Thyroid gland (tissue), 4 donors: ENCODE results near the gene MAD1L1.

ENCODE experiments used
- CTCF ChIP-seq, 6 experiments: fragments of 200-600 bp in 3 of 6; fragments of 450-650 bp in 3 of 6; sonication (generic) in 3 of 6; IDR thresholded peaks; one replicate each; pipeline ENCODE4 v1.5.1; 2016 to 2019; ENCODE audit warnings: antibody characterized with exemption in 6 of 6, mild to moderate bottlenecking in 2 of 6, inconsistent platforms in 1 of 6, moderate library complexity in 1 of 6
- POLR2A ChIP-seq, 2 donors: fragments of 450-650 bp; IDR thresholded peaks; one replicate each; pipeline ENCODE4 v1.6.1; 2017; ENCODE audit warnings: antibody characterized with exemption in 2 of 2, mild to moderate bottlenecking in 2 of 2, moderate library complexity in 1 of 2

GRCh38 chr7:1981201-1981877 is 251.4 kb downstream of the MAD1L1 start:
- TF ChIP-seq CTCF (IDR thresholded peaks at IDR 0.05), result no peak
- TF ChIP-seq POLR2A (IDR thresholded peaks at IDR 0.05), result no peak
